ENCODE data around the gene ZBTB16. TPM values are rescaled to one million over a fixed set of nuclear protein-coding genes. Genes with fewer than 3 reads are reported as not detected.

Gene ZBTB16
- total RNA-seq, 2 experiments from 2014 or later, result 7.4 to 7.6 TPM

- peaks cover 24% of the 10 kb centered on the region for H3K4me1 Mint-ChIP-seq
- no peak overlapping the region for H3K4me3 Mint-ChIP-seq
- DNase-seq, result no peak
- peaks cover 5% of the 10 kb centered on the region for H3K27me3 Mint-ChIP-seq
- ChIA-PET CTCF (no interaction called here), POLR2A (no interaction called here)
- no peak overlapping the region for H3K27ac Mint-ChIP-seq
- peaks cover 4% of the 10 kb centered on the region for H3K9me3 Mint-ChIP-seq
- H3K36me3 Mint-ChIP-seq (ENCODE audit: low read depth), result peaks cover 2% of the 10 kb centered on the region
Observed at GRCh38 chr11:114153224-114153623, 93.7 kb downstream of the ZBTB16 start.

- no peak overlapping the region for H3K27ac Mint-ChIP-seq
- POLR2A ChIA-PET, result no interaction called here
- H3K9me3 Mint-ChIP-seq, result peaks cover 4% of the 10 kb centered on the region
- peaks cover 33% of the 10 kb centered on the region for H3K4me1 Mint-ChIP-seq
- CTCF ChIA-PET, result interaction anchor here (0.6 to 1.1 kb wide), 2 partner anchors 26 to 360 kb away, joined by 3 to 5 read pairs; no protein-coding TSS in a partner anchor
- DNase-seq, result no peak
- peaks cover 7% of the 10 kb centered on the region for H3K36me3 Mint-ChIP-seq (ENCODE audit: low read depth)
- peaks cover 5% of the 10 kb centered on the region for H3K27me3 Mint-ChIP-seq
- H3K4me3 Mint-ChIP-seq, result no peak overlapping the region
Observed at GRCh38 chr11:114154271-114155047, 94.9 kb downstream of the ZBTB16 start.

GRCh38 chr11:114155116-114155515, 95.6 kb downstream of the ZBTB16 start:
- POLR2A ChIA-PET, result no interaction called here
- H3K27me3 Mint-ChIP-seq, result peaks cover 5% of the 10 kb centered on the region
- no peak overlapping the region for H3K4me3 Mint-ChIP-seq
- H3K9me3 Mint-ChIP-seq, result peaks cover 4% of the 10 kb centered on the region
- H3K27ac Mint-ChIP-seq, result no peak overlapping the region
- CTCF ChIA-PET, result interaction anchor here (0.6 to 1.1 kb wide), 2 partner anchors 27 to 361 kb away, joined by 3 to 5 read pairs; no protein-coding TSS in a partner anchor
- DNase-seq, result no peak
- peaks cover 37% of the 10 kb centered on the region for H3K4me1 Mint-ChIP-seq
- H3K36me3 Mint-ChIP-seq (ENCODE audit: low read depth), result peaks cover 7% of the 10 kb centered on the region

- H3K27ac Mint-ChIP-seq, result no peak overlapping the region
- H3K4me1 Mint-ChIP-seq, result peaks cover 48% of the 10 kb centered on the region
- H3K9me3 Mint-ChIP-seq, result peaks cover 5% of the 10 kb centered on the region
- H3K27me3 Mint-ChIP-seq, result peaks cover 5% of the 10 kb centered on the region
- H3K4me3 Mint-ChIP-seq, result no peak overlapping the region
- ChIA-PET POLR2A (no interaction called here), CTCF (no interaction called here)
- no peak for DNase-seq
- peaks cover 7% of the 10 kb centered on the region for H3K36me3 Mint-ChIP-seq (ENCODE audit: low read depth)
Observed at GRCh38 chr11:114156131-114156581, 96.6 kb downstream of the ZBTB16 start.

GRCh38 chr11:114156782-114157181, 97.3 kb downstream of the ZBTB16 start:
- H3K27me3 Mint-ChIP-seq, result peaks cover 5% of the 10 kb centered on the region
- H3K4me1 Mint-ChIP-seq, result peaks cover 54% of the 10 kb centered on the region
- H3K4me3 Mint-ChIP-seq, result no peak overlapping the region
- CTCF ChIA-PET, result no interaction called here
- peaks cover 9% of the 10 kb centered on the region for H3K9me3 Mint-ChIP-seq
- H3K36me3 Mint-ChIP-seq (ENCODE audit: low read depth), result peaks cover 14% of the 10 kb centered on the region
- POLR2A ChIA-PET, result no interaction called here
- DNase-seq, result no peak
- H3K27ac Mint-ChIP-seq, result no peak overlapping the region

- no peak for DNase-seq
- H3K27ac Mint-ChIP-seq, result peak overlapping the region; percentile 51
- ChIA-PET CTCF (interaction anchor here (1.1 kb wide), 1 partner anchor 14 kb away, joined by 5 read pairs; no protein-coding TSS in a partner anchor), POLR2A (no interaction called here)
- H3K9me3 Mint-ChIP-seq, result peaks cover 4% of the 10 kb centered on the region
- H3K36me3 Mint-ChIP-seq (ENCODE audit: low read depth), result peaks cover 16% of the 10 kb centered on the region
- H3K4me3 Mint-ChIP-seq, result no peak overlapping the region
- peaks cover 2% of the 10 kb centered on the region for H3K27me3 Mint-ChIP-seq
- peaks cover 57% of the 10 kb centered on the region for H3K4me1 Mint-ChIP-seq
Observed at GRCh38 chr11:114157476-114158050, 98.1 kb downstream of the ZBTB16 start.

- Mint-ChIP-seq H3K27ac (peak overlapping the region; percentile 77), H3K4me1 (peaks cover 62% of the 10 kb centered on the region), H3K9me3 (peaks cover 4% of the 10 kb centered on the region), H3K4me3 (no peak overlapping the region), H3K36me3 (ENCODE audit: low read depth) (peaks cover 16% of the 10 kb centered on the region), H3K27me3 (no peaks in the 10 kb centered on the region)
- ChIA-PET CTCF (interaction anchor here (1.0 to 1.1 kb wide), 2 partner anchors 13 to 25 kb away, joined by 3 to 5 read pairs; no protein-coding TSS in a partner anchor), POLR2A (no interaction called here)
- no peak for DNase-seq
Observed at GRCh38 chr11:114158421-114158820, 98.9 kb downstream of the ZBTB16 start.

GRCh38 chr11:114158886-114159285, 99.4 kb downstream of the ZBTB16 start:
- POLR2A ChIA-PET, result no interaction called here
- peaks cover 4% of the 10 kb centered on the region for H3K9me3 Mint-ChIP-seq
- no peak for DNase-seq
- no peaks in the 10 kb centered on the region for H3K27me3 Mint-ChIP-seq
- H3K27ac Mint-ChIP-seq, result peak overlapping the region; percentile 91
- CTCF ChIA-PET, result interaction anchor here (1.0 to 1.3 kb wide), 3 partner anchors 12 to 33 kb away, joined by 3 to 5 read pairs (median 3); no protein-coding TSS in a partner anchor
- H3K36me3 Mint-ChIP-seq (ENCODE audit: low read depth), result peaks cover 16% of the 10 kb centered on the region
- H3K4me3 Mint-ChIP-seq, result no peak overlapping the region
- peaks cover 66% of the 10 kb centered on the region for H3K4me1 Mint-ChIP-seq

GRCh38 chr11:114159320-114159719, 99.8 kb downstream of the ZBTB16 start:
- DNase-seq, result no peak
- Mint-ChIP-seq H3K4me3 (peak overlapping the region; percentile 46), H3K9me3 (peaks cover 4% of the 10 kb centered on the region), H3K27ac (peak overlapping the region; percentile 91), H3K4me1 (peaks cover 67% of the 10 kb centered on the region), H3K27me3 (no peaks in the 10 kb centered on the region), H3K36me3 (ENCODE audit: low read depth) (peaks cover 16% of the 10 kb centered on the region)
- CTCF ChIA-PET, result interaction anchor here (0.7 to 1.3 kb wide), 4 partner anchors 12 to 96 kb away, joined by 3 to 4 read pairs (median 3); no protein-coding TSS in a partner anchor
- POLR2A ChIA-PET, result no interaction called here

GRCh38 chr11:114159802-114160632, 100.5 kb downstream of the ZBTB16 start:
- H3K4me3 Mint-ChIP-seq, result peak overlapping the region; percentile 46
- peaks cover 4% of the 10 kb centered on the region for H3K9me3 Mint-ChIP-seq
- CTCF ChIA-PET, result interaction anchor here (0.7 to 1.3 kb wide), 6 partner anchors 11 to 96 kb away, joined by 3 to 4 read pairs (median 3); no protein-coding TSS in a partner anchor
- peaks cover 71% of the 10 kb centered on the region for H3K4me1 Mint-ChIP-seq
- no peaks in the 10 kb centered on the region for H3K27me3 Mint-ChIP-seq
- DNase-seq, result peak; percentile 97
- peak overlapping the region; percentile 91 for H3K27ac Mint-ChIP-seq
- POLR2A ChIA-PET, result no interaction called here
- peaks cover 18% of the 10 kb centered on the region for H3K36me3 Mint-ChIP-seq (ENCODE audit: low read depth)

- ChIA-PET CTCF (interaction anchor here (1.1 to 2.5 kb wide), 2 partner anchors 18 to 22 kb away, joined by 3 to 5 read pairs; no protein-coding TSS in a partner anchor), POLR2A (no interaction called here)
- no peaks in the 10 kb centered on the region for H3K27me3 Mint-ChIP-seq
- H3K27ac Mint-ChIP-seq, result peak overlapping the region; percentile 91
- no peak for DNase-seq
- peaks cover 4% of the 10 kb centered on the region for H3K9me3 Mint-ChIP-seq
- peaks cover 80% of the 10 kb centered on the region for H3K4me1 Mint-ChIP-seq
- H3K4me3 Mint-ChIP-seq, result peak overlapping the region; percentile 46
- H3K36me3 Mint-ChIP-seq (ENCODE audit: low read depth), result peaks cover 20% of the 10 kb centered on the region
Observed at GRCh38 chr11:114160894-114161293, 101.4 kb downstream of the ZBTB16 start.

- DNase-seq, result no peak
- ChIA-PET POLR2A (no interaction called here), CTCF (interaction anchor here (2.5 kb wide), 1 partner anchor 22 kb away, joined by 5 read pairs; no protein-coding TSS in a partner anchor)
- Mint-ChIP-seq H3K27me3 (no peaks in the 10 kb centered on the region), H3K4me1 (peaks cover 86% of the 10 kb centered on the region), H3K4me3 (no peak overlapping the region), H3K36me3 (ENCODE audit: low read depth) (peaks cover 20% of the 10 kb centered on the region), H3K27ac (peak overlapping the region; percentile 91), H3K9me3 (peaks cover 4% of the 10 kb centered on the region)
Observed at GRCh38 chr11:114161486-114162250, 102.2 kb downstream of the ZBTB16 start.
